ENCODE data around the gene SHE.

The SHE gene

GRCh38 chr1:154434346-154435085, 67.7 kb downstream of the SHE start:
- H3K27me3 ChIP-seq (ENCODE audit: control insufficient read depth, insufficient read depth, low read length) = no peaks in the 10 kb centered on the region
- H3K4me3 ChIP-seq (ENCODE audit: low read length) = no peak overlapping the region
- peak overlapping the region; percentile 6 for H3K9ac ChIP-seq (ENCODE audit: low read length)
- no peaks in the 10 kb centered on the region for H3K9me3 ChIP-seq (ENCODE audit: control insufficient read depth, low read length)
- H3K4me1 ChIP-seq (ENCODE audit: control insufficient read depth, insufficient read depth, low read length) = peaks cover 58% of the 10 kb centered on the region
- H3K36me3 ChIP-seq (ENCODE audit: control insufficient read depth, insufficient read depth, low read length) = peaks cover 9% of the 10 kb centered on the region

GRCh38 chr1:154433161-154433764, 68.9 kb downstream of the SHE start:
- Histone ChIP-seq H3K4me3 (ENCODE audit: low read length) (no peak overlapping the region), H3K9me3 (ENCODE audit: control insufficient read depth, low read length) (no peaks in the 10 kb centered on the region), H3K36me3 (ENCODE audit: control insufficient read depth, insufficient read depth, low read length) (peaks cover 9% of the 10 kb centered on the region), H3K9ac (ENCODE audit: low read length) (no peak overlapping the region), H3K4me1 (ENCODE audit: control insufficient read depth, insufficient read depth, low read length) (peaks cover 71% of the 10 kb centered on the region), H3K27me3 (ENCODE audit: control insufficient read depth, insufficient read depth, low read length) (no peaks in the 10 kb centered on the region)

GRCh38 chr1:154431586-154432373, 70.4 kb downstream of the SHE start:
- Histone ChIP-seq H3K27me3 (ENCODE audit: control insufficient read depth, insufficient read depth, low read length) (no peaks in the 10 kb centered on the region), H3K4me1 (ENCODE audit: control insufficient read depth, insufficient read depth, low read length) (peaks cover 84% of the 10 kb centered on the region), H3K9ac (ENCODE audit: low read length) (no peak overlapping the region), H3K4me3 (ENCODE audit: low read length) (no peak overlapping the region), H3K36me3 (ENCODE audit: control insufficient read depth, insufficient read depth, low read length) (peaks cover 9% of the 10 kb centered on the region), H3K9me3 (ENCODE audit: control insufficient read depth, low read length) (no peaks in the 10 kb centered on the region)

- peak overlapping the region; percentile 15 for H3K4me3 ChIP-seq (ENCODE audit: low read length)
- H3K9me3 ChIP-seq (ENCODE audit: control insufficient read depth, low read length) = no peaks in the 10 kb centered on the region
- peaks cover 4% of the 10 kb centered on the region for H3K36me3 ChIP-seq (ENCODE audit: control insufficient read depth, insufficient read depth, low read length)
- H3K4me1 ChIP-seq (ENCODE audit: control insufficient read depth, insufficient read depth, low read length) = peaks cover 88% of the 10 kb centered on the region
- no peaks in the 10 kb centered on the region for H3K27me3 ChIP-seq (ENCODE audit: control insufficient read depth, insufficient read depth, low read length)
- peak overlapping the region; percentile 40 for H3K9ac ChIP-seq (ENCODE audit: low read length)
Observed at GRCh38 chr1:154430903-154431302, 71.3 kb downstream of the SHE start.

- Histone ChIP-seq H3K27me3 (ENCODE audit: control insufficient read depth, insufficient read depth, low read length) (no peaks in the 10 kb centered on the region), H3K9me3 (ENCODE audit: control insufficient read depth, low read length) (no peaks in the 10 kb centered on the region), H3K4me3 (ENCODE audit: low read length) (peak overlapping the region; percentile 15), H3K36me3 (ENCODE audit: control insufficient read depth, insufficient read depth, low read length) (peaks cover 4% of the 10 kb centered on the region), H3K4me1 (ENCODE audit: control insufficient read depth, insufficient read depth, low read length) (peaks cover 87% of the 10 kb centered on the region), H3K9ac (ENCODE audit: low read length) (peak overlapping the region; percentile 40)
Observed at GRCh38 chr1:154429841-154430611, 72.2 kb downstream of the SHE start.

All from mucosa of stomach (tissue), 1 donor.